ENCODE measurements around the gene B3GAT1.

- TF ChIP-seq POLR2A (IDR thresholded peaks at IDR 0.05; ENCODE audit: low read length) (no peak), GATA1 (IDR thresholded peaks at IDR 0.05; ENCODE audit: low read depth, low read length) (no peak)
Observed at GRCh38 chr11:134433806-134434205, 21.8 kb upstream of the B3GAT1 start.

Measured in erythroblast (primary cell).